K562 (cell line): ENCODE measurements around the gene CLASP1. TPM values are rescaled to one million over a fixed set of nuclear protein-coding genes. Genes with fewer than 3 reads are reported as not detected.

Source experiments
- ATAC-seq: fragments of 200-7000 bp; cut with Tn5 transposase; 3 replicates; pipeline ENCODE4 v1.9.1; 2020; ENCODE audit warnings: moderate library complexity
- BruUV-seq: library from RNA; stranded (reverse); fragments of 400-500 nt; replicated peaks from 2 replicates; lab custom pipeline; 2021; lab: Mats Ljungman, UMichigan
- CTCF ChIA-PET: fragments of 300-600 bp; formaldehyde crosslinking; extraction: SDS; loops from one replicate; lab custom pipeline; 2021; ENCODE audit warnings: low intra/inter-chr PET ratio; lab: Yijun Ruan, JAX
- POLR2A ChIA-PET: fragments of 300-600, 350-650 bp; sonication (Branson Sonifier 250); formaldehyde crosslinking; extraction: SDS; loops from one replicate; lab custom pipeline; 2021; ENCODE audit warnings: antibody characterized with exemption, inconsistent platforms; lab: Yijun Ruan, JAX
- DNase-seq, 4 experiments: peaks; one replicate each; pipeline versions ENCODE4 v3.0.0 to v3.0.0-alpha.2; 2011 to 2018; ENCODE audit warnings: low spot score in 3 of 4, mixed read lengths in 3 of 4; ENCODE audit errors: extremely low read depth in 1 of 4
- FAIRE-seq: peaks from 2 replicates; lab custom pipeline; 2011; peaks lifted over from hg19 to GRCh38; lab: Jason Lieb, UNC
- H2AFZ ChIP-seq: 2 replicates; pipeline ENCODE4 v1.6.0; 2011; ENCODE audit warnings: low read depth, low read length, control low read depth, inconsistent platforms
- H3K27ac ChIP-seq: fragments of 200-600 bp; 3 replicates; pipeline ENCODE4 v1.8.0; 2011; ENCODE audit warnings: low read depth, mild to moderate bottlenecking, control low read depth, inconsistent platforms, low read length, moderate library complexity, mixed read lengths; ENCODE audit errors: extremely low read depth
- H3K27me3 ChIP-seq, 2 experiments: fragments of 300-600 bp in 1 of 2; 2 replicates in 1 of 2; 3 replicates in 1 of 2; pipeline versions ENCODE4 v1.6.0 to v1.8.0; 2011; ENCODE audit warnings: inconsistent platforms in 2 of 2, low read length in 2 of 2, mild to moderate bottlenecking in 1 of 2, mixed read lengths in 1 of 2, moderate library complexity in 1 of 2; ENCODE audit not compliant: control insufficient read depth in 2 of 2, insufficient read depth in 2 of 2
- H3K36me3 ChIP-seq: fragments of 300-600 bp; 3 replicates; pipeline ENCODE4 v1.8.0; 2011; ENCODE audit warnings: mild to moderate bottlenecking, low read length, inconsistent platforms; ENCODE audit not compliant: control insufficient read depth, insufficient read depth
- H3K4me1 ChIP-seq, 2 experiments: fragments of 200-600 bp in 1 of 2; replicated peaks in 1 of 2; 2 replicates in 1 of 2; 3 replicates in 1 of 2; pipeline versions ENCODE4 v1.5.1 to v1.8.0; 2011; ENCODE audit warnings: inconsistent platforms in 2 of 2, low read length in 2 of 2, mild to moderate bottlenecking in 1 of 2, mixed read lengths in 1 of 2, moderate library complexity in 1 of 2; ENCODE audit not compliant: control insufficient read depth in 2 of 2, insufficient read depth in 2 of 2
- H3K4me2 ChIP-seq: 2 replicates; pipeline ENCODE4 v1.6.1; 2011; ENCODE audit warnings: low read length, control low read depth, inconsistent platforms, mixed read lengths; ENCODE audit not compliant: insufficient read depth
- H3K4me3 ChIP-seq: fragments of 200-600 bp; sonication (generic), shearing (Covaris generic); 2 replicates; pipeline ENCODE4 v1.5.1; 2016; ENCODE audit warnings: control low read depth, inconsistent platforms
- H3K79me2 ChIP-seq: fragments of 200-600 bp; 3 replicates; pipeline ENCODE4 v1.8.0; 2011; ENCODE audit warnings: low read length, inconsistent platforms; ENCODE audit not compliant: control insufficient read depth, insufficient read depth
- H3K9ac ChIP-seq, 2 experiments: 2 replicates each; pipeline versions ENCODE4 v1.6.0 to v1.6.1; 2011; ENCODE audit warnings: low read depth in 2 of 2, low read length in 2 of 2, control low read depth in 1 of 2, inconsistent platforms in 1 of 2, mild to moderate bottlenecking in 1 of 2, mixed read lengths in 1 of 2; ENCODE audit not compliant: insufficient read depth in 1 of 2
- H3K9me1 ChIP-seq: one replicate; pipeline ENCODE4 v1.6.0; 2011; ENCODE audit warnings: inconsistent platforms, mild to moderate bottlenecking, low read length, moderate library complexity; ENCODE audit not compliant: control insufficient read depth, insufficient read depth
- H3K9me3 ChIP-seq: replicated peaks from 2 replicates; pipeline ENCODE4 v1.5.1; 2011; ENCODE audit warnings: low read depth, low read length, inconsistent platforms; ENCODE audit not compliant: control insufficient read depth, insufficient read depth
- H4K20me1 ChIP-seq: replicated peaks from 2 replicates; pipeline ENCODE4 v1.6.1; 2011; ENCODE audit warnings: low read length, inconsistent platforms, mixed read lengths; ENCODE audit not compliant: control insufficient read depth, insufficient read depth
- BCOR ChIP-seq: fragments of 450-650 bp; IDR thresholded peaks from 2 replicates; pipeline ENCODE4 v1.6.1; 2016
- BRD4 ChIP-seq: fragments of 200-600 bp; sonication (generic); IDR thresholded peaks from 2 replicates; pipeline ENCODE4 v1.6.1; 2017; ENCODE audit warnings: inconsistent platforms
- FIP1L1 ChIP-seq: fragments of 200-400 bp; formaldehyde crosslinking; IDR thresholded peaks from 2 replicates; pipeline ENCODE4 v1.6.1; 2018; ENCODE audit warnings: mild to moderate bottlenecking, low read depth, low read length; ENCODE audit not compliant: poor library complexity, severe bottlenecking
- MTA1 ChIP-seq: fragments of 450-650 bp; IDR thresholded peaks from 2 replicates; pipeline ENCODE4 v1.6.1; 2017; ENCODE audit warnings: borderline replicate concordance
- RBBP5 ChIP-seq: fragments of 200-600 bp; sonication (generic); IDR thresholded peaks from 2 replicates; pipeline ENCODE4 v1.6.1; 2012; ENCODE audit warnings: borderline replicate concordance, mild to moderate bottlenecking, low read length, control low read depth, inconsistent platforms; ENCODE audit not compliant: insufficient read depth, poor library complexity, severe bottlenecking
- RBM25 ChIP-seq: fragments of 200-400 bp; formaldehyde crosslinking; IDR thresholded peaks from 2 replicates; pipeline ENCODE4 v1.6.1; 2018; ENCODE audit warnings: low read length, low read depth, moderate library complexity; ENCODE audit not compliant: severe bottlenecking
- TRIM28 ChIP-seq: fragments of 450-650 bp; IDR thresholded peaks from 2 replicates; pipeline ENCODE4 v1.6.1; 2017
- ZNF121 ChIP-seq: sonication (generic); formaldehyde crosslinking; conservative IDR thresholded peaks from 2 replicates; pipeline ENCODE4 v1.8.0; 2022; ENCODE audit warnings: missing genetic modification reagents
- WGBS: fragments of 100-300 bp; shearing (Covaris generic); methylation state at CpG from one replicate; pipeline ENCODE4 v1.1.6; 2016; ENCODE audit warnings: low coverage, mixed read lengths; ENCODE audit not compliant: insufficient coverage; ENCODE audit errors: missing lambda C conversion rate; 5-methylcytosine and 5-hydroxymethylcytosine counted together
- in situ Hi-C: fragments of 300-500 bp; cut with MboI; formaldehyde crosslinking; loops from 4 replicates; pipeline ENCODE4 v1.15.0; 2018; ENCODE audit warnings: inconsistent platforms, mixed read lengths
- intact Hi-C: fragments of 100-400 bp; cut with micrococcal nuclease; formaldehyde crosslinking; loops from 2 replicates; pipeline ENCODE4 v1.14.2; 2022
- polyA plus RNA-seq, 8 experiments: library from polyadenylated mRNA; depleted of rRNA in 4 of 8; stranded (reverse) in 5 of 8; unstranded in 3 of 8; fragments of >200 nt; fragmentation: Nextera tagmentation in 2 of 8; fragmentation: Illumina TruSeq in 1 of 8; extraction: Ambion mirVana in 2 of 8; extraction: Trizol in 1 of 8; gene quantifications; 2 replicates each; pipeline versions ENCODE4 v1.2.1 to v1.2.3, GENCODE V29; 2011 to 2014; ENCODE audit warnings: inconsistent platforms in 1 of 8, missing spikeins in 1 of 8
- total RNA-seq, 7 experiments: library from RNA; depleted of rRNA in 6 of 7; stranded (reverse); fragments of >200 nt in 6 of 7; fragmentation: Illumina TruSeq in 2 of 7; extraction: Trizol in 2 of 7; gene quantifications; 2 replicates each; pipeline versions ENCODE4 v1.2.1 to v1.2.3, GENCODE V29; 2011 to 2021; ENCODE audit warnings: low replicate concordance in 1 of 7
- TF ChIP-seq, protein P1 (sequence below): fragments of 450-650 bp; formaldehyde crosslinking; conservative IDR thresholded peaks from 2 replicates; pipeline ENCODE4 v1.4.0; 2022; ENCODE audit warnings: mild to moderate bottlenecking, missing genetic modification characterization

The CLASP1 gene
- total and polyA plus RNA-seq, 9 of the 15 experiments (the other 6 are each of a cell fraction or from before 2014, with no cell fraction given): 1.7 to 40.3 (median 20.7) TPM

DNA sequence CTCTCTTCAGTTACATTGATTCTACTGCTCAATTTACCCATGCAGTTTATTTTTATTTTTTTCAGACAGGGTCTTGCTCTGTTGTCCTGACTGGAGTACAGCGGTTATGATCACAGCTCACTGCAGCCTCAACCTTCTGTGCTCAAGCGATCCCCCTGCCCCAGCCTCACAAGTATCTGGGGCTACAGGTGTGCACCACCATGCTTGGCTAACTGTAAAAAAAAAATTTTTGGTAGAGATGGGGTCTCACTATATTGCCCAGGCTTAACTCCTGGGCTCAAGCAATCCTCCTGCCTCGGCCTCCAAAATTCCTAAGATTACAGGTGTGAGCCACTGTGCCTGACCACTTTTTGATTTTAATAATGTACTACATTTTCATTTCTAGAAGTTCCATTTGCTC, 212.3 kb downstream of the CLASP1 start:
- no peak overlapping the region for H3K4me2 ChIP-seq
- intact Hi-C loops: no loop called here
- no peaks in the 10 kb centered on the region for H3K79me2 ChIP-seq
- no peak overlapping the region for H3K27ac ChIP-seq
- no peak for FAIRE-seq
- DNase-seq: no peak
- H2AFZ ChIP-seq: no peak overlapping the region
- no peaks in the 10 kb centered on the region for H3K9me1 ChIP-seq
- no peak overlapping the region for H3K4me3 ChIP-seq
- CTCF ChIA-PET: no interaction called here
- POLR2A ChIA-PET: no interaction called here
- H3K4me1 ChIP-seq: no peaks in the 10 kb centered on the region
- TF ChIP-seq RBM25: peak; percentile 55
- 0 out of 2 replicates have a peak, but pooled peaks have one; percentile 15 for TF ChIP-seq BCOR
- TF ChIP-seq, protein P1, sequence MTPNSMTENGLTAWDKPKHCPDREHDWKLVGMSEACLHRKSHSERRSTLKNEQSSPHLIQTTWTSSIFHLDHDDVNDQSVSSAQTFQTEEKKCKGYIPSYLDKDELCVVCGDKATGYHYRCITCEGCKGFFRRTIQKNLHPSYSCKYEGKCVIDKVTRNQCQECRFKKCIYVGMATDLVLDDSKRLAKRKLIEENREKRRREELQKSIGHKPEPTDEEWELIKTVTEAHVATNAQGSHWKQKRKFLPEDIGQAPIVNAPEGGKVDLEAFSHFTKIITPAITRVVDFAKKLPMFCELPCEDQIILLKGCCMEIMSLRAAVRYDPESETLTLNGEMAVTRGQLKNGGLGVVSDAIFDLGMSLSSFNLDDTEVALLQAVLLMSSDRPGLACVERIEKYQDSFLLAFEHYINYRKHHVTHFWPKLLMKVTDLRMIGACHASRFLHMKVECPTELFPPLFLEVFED: no peak
- TF ChIP-seq ZNF121 (CRISPR knock-in tag): peak; percentile 94
- TF ChIP-seq, all 486 proteins: peak for 3
- H3K27me3 ChIP-seq: no peaks in the 10 kb centered on the region
- in situ Hi-C loops: no loop called here
- no peaks in the 10 kb centered on the region for H3K9me3 ChIP-seq
- H3K36me3 ChIP-seq: peaks cover 16% of the 10 kb centered on the region; the same call in 2 of the 3 replicates
- no peak for ATAC-seq
- no TSS peak for BruUV-seq
- WGBS: 100% methylated on average over 3 of the region's 3 CpGs
- no peak overlapping the region for H3K9ac ChIP-seq
- no peaks in the 10 kb centered on the region for H4K20me1 ChIP-seq

DNA sequence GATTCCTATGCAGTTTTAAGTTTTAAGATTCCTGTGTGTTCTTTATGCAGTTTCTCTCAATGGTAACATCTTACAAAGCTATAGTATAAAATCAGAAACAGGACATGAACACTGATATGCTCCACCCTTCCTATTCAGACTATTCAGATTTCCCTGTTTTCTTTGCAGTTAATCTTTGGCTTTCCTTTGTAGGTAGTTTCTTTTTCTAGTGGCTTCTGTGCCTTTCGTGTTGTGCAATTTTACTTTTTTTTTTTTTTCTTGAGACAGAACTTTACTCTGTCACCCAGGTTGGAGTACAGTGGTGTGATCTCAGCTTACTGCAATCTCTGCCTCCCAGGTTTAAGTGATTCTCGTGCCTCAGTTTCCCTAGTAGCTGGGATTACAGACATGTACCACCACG, 213.5 kb downstream of the CLASP1 start:
- intact Hi-C loops: no loop called here
- H3K27me3 ChIP-seq: no peaks in the 10 kb centered on the region
- H3K9ac ChIP-seq: no peak overlapping the region
- 83% methylated on average over 3 of the region's 3 CpGs for WGBS
- no peak overlapping the region for H3K4me3 ChIP-seq
- H4K20me1 ChIP-seq: no peaks in the 10 kb centered on the region
- no peak overlapping the region for H3K4me2 ChIP-seq
- H3K4me1 ChIP-seq: no peaks in the 10 kb centered on the region
- H2AFZ ChIP-seq: no peak overlapping the region
- FAIRE-seq (no peak), ATAC-seq (no peak), DNase-seq (no peak)
- ChIA-PET POLR2A (interaction anchor here (1.1 kb wide), 2 partner anchors 9 to 95 kb away, joined by 3 to 4 read pairs; partner anchors contain the start of gene RNU4ATAC), CTCF (no interaction called here)
- no peak overlapping the region for H3K27ac ChIP-seq
- no peaks in the 10 kb centered on the region for H3K9me3 ChIP-seq
- no TSS peak for BruUV-seq
- peaks cover 14% of the 10 kb centered on the region; the same call in 2 of the 3 replicates for H3K36me3 ChIP-seq
- H3K79me2 ChIP-seq: no peaks in the 10 kb centered on the region
- in situ Hi-C loops: no loop called here
- no peaks in the 10 kb centered on the region for H3K9me1 ChIP-seq
- TF ChIP-seq FIP1L1: no peak
- TF ChIP-seq MTA1: no peak
- TF ChIP-seq TRIM28: no peak
- TF ChIP-seq BRD4: no peak
- TF ChIP-seq RBBP5: no peak
